Stomach (tissue), 9 donors: ENCODE measurements around the gene FCGR2B. TPM values are rescaled to one million over a fixed set of nuclear protein-coding genes. Genes with fewer than 3 reads are reported as not detected.
"Not testable (repeated sequence)": the region's sequence is repeated elsewhere in the genome, so short reads cannot be mapped to it uniquely, and the experiment has no call there.

Experiments used
- DNase-seq, 2 donors: peaks; one replicate each; pipeline versions ENCODE4 v3.0.0 to v3.0.0-alpha.2; 2013 to 2019
- H3K27ac ChIP-seq, 5 donors: fragments of 200-600 bp in 4 of 5; sonication (generic) in 4 of 5; one replicate each; pipeline ENCODE4 v1.5.1; 2013 to 2019; ENCODE audit warnings: mild to moderate bottlenecking in 1 of 5, moderate library complexity in 1 of 5
- H3K27me3 ChIP-seq, 3 donors: fragments of 200-600 bp; sonication (generic); one replicate each; pipeline ENCODE4 v1.5.1; 2017 to 2019; ENCODE audit warnings: mixed run types in 1 of 3
- H3K36me3 ChIP-seq, 4 donors: fragments of 200-600 bp; sonication (generic); 1 replicate in 3 of 4; 2 replicates in 1 of 4; pipeline ENCODE4 v1.5.1; 2016 to 2019
- H3K4me1 ChIP-seq, 4 donors: fragments of 200-600 bp; sonication (generic); one replicate each; pipeline ENCODE4 v1.5.1; 2016 to 2019
- H3K4me3 ChIP-seq, 4 donors: fragments of 200-600 bp; sonication (generic) in 3 of 4; one replicate each; pipeline ENCODE4 v1.5.1; 2016 to 2019; ENCODE audit warnings: mild to moderate bottlenecking in 1 of 4
- H3K9me3 ChIP-seq, 4 donors: fragments of 200-600 bp; sonication (generic); one replicate each; pipeline ENCODE4 v1.5.1; 2016 to 2019
- CTCF ChIP-seq, 7 experiments: fragments of 450-650 bp in 4 of 7; fragments of 200-600 bp in 3 of 7; sonication (generic) in 3 of 7; IDR thresholded peaks; one replicate each; pipeline ENCODE4 v1.5.1; 2016 to 2019; ENCODE audit warnings: antibody characterized with exemption in 7 of 7, control low read depth in 2 of 7, mild to moderate bottlenecking in 1 of 7
- WGBS, 5 donors: extraction: QIAGEN DNeasy Blood & Tissue Kit in 3 of 5; methylation state at CpG; one replicate each; pipeline versions ENCODE4 v1.1.5 to v1.1.7; 2013 to 2018; 5-methylcytosine and 5-hydroxymethylcytosine counted together
- intact Hi-C: fragments of 100-400 bp; cut with DNase I; formaldehyde crosslinking; loops from one replicate; pipeline ENCODE4 v1.15.1; 2023; ENCODE audit warnings: low total_unique reads
- polyA plus RNA-seq, 3 donors: library from polyadenylated mRNA; stranded (reverse); fragments of 200-250 nt; gene quantifications; one replicate each; pipeline ENCODE4 v1.2.3, GENCODE V29; 2013
- total RNA-seq, 5 donors: library from RNA; depleted of rRNA; stranded (reverse); fragments of >200 nt; gene quantifications; one replicate each; pipeline versions ENCODE4 v1.1.0 to v1.2.3, GENCODE V29; 2014 to 2016
- donor health status: healthy with polysubstance abuse.
- donor health status: Bipolar disorder and iron deficiency.
- donor health status: healthy.

The FCGR2B gene
- total and polyA plus RNA-seq, 8 donors: 0.58 to 16.9 (median 2.1) TPM

DNA sequence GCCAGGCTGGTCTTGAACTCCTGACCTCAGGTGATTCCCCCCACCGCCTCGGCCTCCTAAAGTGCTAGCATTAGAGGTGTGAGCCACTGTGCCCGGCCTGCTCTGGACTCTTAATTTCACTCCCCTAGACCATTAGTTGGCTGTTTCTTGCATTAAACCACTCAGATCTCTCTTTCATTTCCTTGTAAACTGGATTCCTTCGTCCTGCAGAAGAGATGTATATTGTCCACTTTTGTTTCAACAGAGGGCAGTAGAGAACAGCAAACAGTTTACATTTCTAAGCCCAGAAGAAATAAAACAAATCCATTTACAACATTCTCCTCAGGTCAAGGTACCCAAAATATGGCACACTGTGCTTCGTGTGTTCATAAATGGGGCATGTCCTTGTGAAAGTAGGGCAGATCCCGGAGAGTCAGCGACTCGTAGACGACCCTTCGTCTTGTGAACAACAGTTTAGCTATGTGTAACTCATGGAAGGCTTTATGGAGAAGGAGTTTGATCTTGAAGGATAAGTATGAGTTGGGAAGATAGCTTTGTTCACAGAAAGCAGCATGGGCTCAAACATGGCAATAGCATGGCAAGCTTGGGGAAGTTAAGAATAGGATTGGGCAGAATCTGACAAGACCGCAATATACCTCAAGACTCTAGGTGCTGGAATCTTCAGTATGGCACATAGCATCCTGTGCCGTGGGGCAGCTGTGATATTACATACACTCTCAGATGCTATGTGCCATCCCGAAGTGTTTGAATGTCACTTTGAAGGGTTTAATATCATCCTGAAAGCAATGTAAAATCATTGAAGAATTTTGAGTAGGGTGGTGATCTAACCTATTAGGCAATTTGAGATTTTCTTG, 15.2 kb upstream of the FCGR2B start:
- intact Hi-C loops: loop anchor here (10.0 kb wide), 1 partner anchor 97 kb away; the partner anchor contains the start of gene DUSP12
- not testable (repeated sequence) for H3K4me3 ChIP-seq, H3K27me3 ChIP-seq, H3K27ac ChIP-seq, H3K9me3 ChIP-seq, H3K36me3 ChIP-seq, H3K4me1 ChIP-seq
- peak in 1 of 2 donors; percentile 61 for DNase-seq
- WGBS, 5 donors: 48 to 60% (median 53%) methylated on average over 8 to 11 of the region's 13 CpGs
- TF ChIP-seq CTCF (IDR thresholded peaks at IDR 0.05): peak in 2 of 7 experiments; percentile 35 to 40

GRCh38 chr1:161653541-161653940, 9.4 kb upstream of the FCGR2B start:
- intact Hi-C loops, DNase-seq, H3K4me1 ChIP-seq, H3K27ac ChIP-seq, H3K36me3 ChIP-seq, H3K27me3 ChIP-seq, H3K4me3 ChIP-seq, H3K9me3 ChIP-seq: not testable (repeated sequence)
- 38 to 78% (median 61%) methylated on average over 2 of the region's 7 CpGs for WGBS, 5 donors

GRCh38 chr1:161653971-161654370, 9.0 kb upstream of the FCGR2B start:
- intact Hi-C loops, H3K27ac ChIP-seq, H3K4me1 ChIP-seq, H3K9me3 ChIP-seq, H3K36me3 ChIP-seq, H3K27me3 ChIP-seq, DNase-seq, H3K4me3 ChIP-seq: not testable (repeated sequence)
- 55 to 73% (median 66%) methylated on average over 2 to 6 of the region's 6 CpGs for WGBS, 5 donors

DNA sequence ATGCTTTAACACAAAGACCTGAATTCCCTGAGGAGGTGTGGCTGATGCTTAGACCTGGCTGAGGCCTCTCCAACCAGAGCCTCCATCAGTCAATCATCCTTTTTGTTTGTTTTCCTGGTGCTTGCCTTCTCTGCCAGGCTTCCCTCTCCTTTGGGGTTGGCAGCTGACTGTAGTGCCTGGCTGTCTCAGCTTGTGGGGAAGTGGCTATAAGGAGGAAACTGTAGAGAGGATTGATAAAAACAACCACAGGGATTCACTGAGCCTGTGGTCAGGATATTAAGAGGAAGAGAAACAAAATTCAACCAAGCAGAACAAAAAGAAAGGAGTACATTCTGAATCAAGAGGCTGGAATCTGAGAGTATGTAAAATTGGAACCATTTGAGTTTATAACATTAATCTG, 4.4 kb upstream of the FCGR2B start:
- H3K36me3 ChIP-seq, H3K27me3 ChIP-seq, H3K9me3 ChIP-seq, H3K4me3 ChIP-seq, H3K27ac ChIP-seq, DNase-seq, intact Hi-C loops, H3K4me1 ChIP-seq: not testable (repeated sequence)

DNA sequence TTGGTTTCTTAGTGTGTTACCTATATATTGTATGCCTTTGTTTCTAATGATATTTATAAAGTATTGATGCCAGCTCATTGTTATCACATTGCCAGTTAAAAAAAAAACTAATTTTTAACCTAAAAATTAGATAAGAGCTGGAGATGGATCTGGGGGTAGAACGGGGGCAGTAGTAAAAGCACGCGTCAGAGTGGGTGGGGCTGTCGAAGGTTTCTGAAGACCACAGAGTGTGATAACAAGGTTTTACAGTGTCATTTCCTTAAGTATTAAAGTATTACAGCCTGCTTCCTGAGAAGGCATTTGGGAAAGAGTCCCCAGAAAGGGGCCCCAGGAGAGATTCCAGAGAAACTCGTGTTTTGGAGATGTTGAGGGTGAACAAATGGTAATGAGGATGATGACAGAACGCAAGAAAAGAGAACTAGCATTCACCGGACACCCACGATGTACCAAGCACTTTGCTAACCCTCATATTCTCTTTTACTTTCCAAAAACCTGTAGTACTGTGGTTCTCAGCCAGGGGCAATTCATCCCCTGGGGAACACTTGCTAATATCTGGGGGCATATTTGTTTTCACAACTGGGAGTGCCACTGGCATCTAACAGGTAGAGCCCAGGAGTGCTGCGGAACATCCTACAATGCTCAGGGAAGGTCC, 1.2 kb upstream of the FCGR2B start:
- H3K9me3 ChIP-seq, intact Hi-C loops, H3K27ac ChIP-seq, H3K27me3 ChIP-seq, H3K36me3 ChIP-seq, H3K4me1 ChIP-seq, DNase-seq, H3K4me3 ChIP-seq: not testable (repeated sequence)
- whole genome bisulfite sequencing, 5 donors: 75 to 83% (median 79%) methylated on average over 3 of the region's 9 CpGs; no CpG with 5 or more reads in 2 of the 5 donors

DNA sequence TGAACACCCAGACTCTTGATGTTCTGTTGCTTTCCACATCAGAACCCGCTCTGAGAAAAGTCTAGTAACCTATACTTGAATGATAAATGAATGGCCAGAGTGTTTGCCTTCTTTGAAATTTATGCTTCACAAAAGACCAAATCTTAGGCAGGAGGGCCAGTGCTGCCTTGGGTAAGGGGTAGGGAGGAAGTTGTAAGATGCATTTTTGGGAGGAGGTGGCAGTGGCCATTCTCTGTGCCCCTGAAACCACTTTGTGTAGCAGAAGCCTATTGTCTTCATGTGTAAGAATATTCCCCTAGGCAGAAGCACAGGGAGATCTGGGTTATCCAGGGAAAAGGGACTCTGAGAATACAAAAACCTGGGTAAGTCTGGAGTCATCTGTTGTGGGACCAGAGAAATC, 626 bp downstream of the FCGR2B start:
- H3K36me3 ChIP-seq, H3K4me1 ChIP-seq, H3K27ac ChIP-seq, intact Hi-C loops, H3K4me3 ChIP-seq, DNase-seq, H3K9me3 ChIP-seq, H3K27me3 ChIP-seq: not testable (repeated sequence)
- no CpG with 5 or more reads among the region's 1 CpG for WGBS, 5 donors

DNA sequence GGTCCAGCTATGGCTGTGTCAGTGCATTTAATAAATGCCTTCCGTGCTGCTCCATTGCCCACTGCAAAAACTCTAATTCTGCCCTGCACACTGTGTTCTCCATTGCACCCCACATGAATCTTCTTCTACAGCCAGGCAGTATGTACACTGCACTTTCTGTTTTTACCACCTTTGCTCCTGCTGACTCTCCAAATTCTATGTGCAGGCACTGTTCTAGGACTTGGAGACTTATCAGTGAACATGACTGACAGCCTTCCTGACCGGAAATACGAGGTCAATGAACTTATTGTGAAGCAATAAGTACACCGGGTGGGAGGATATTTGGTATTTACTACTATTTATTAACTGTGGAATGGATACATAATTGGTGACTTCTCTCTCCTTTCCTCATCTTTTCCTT, 1.7 kb downstream of the FCGR2B start:
- intact Hi-C loops, H3K27me3 ChIP-seq, DNase-seq, H3K36me3 ChIP-seq, H3K4me3 ChIP-seq, H3K4me1 ChIP-seq, H3K9me3 ChIP-seq, H3K27ac ChIP-seq: not testable (repeated sequence)
- no CpG with 5 or more reads among the region's 4 CpGs for WGBS, 5 donors

DNA sequence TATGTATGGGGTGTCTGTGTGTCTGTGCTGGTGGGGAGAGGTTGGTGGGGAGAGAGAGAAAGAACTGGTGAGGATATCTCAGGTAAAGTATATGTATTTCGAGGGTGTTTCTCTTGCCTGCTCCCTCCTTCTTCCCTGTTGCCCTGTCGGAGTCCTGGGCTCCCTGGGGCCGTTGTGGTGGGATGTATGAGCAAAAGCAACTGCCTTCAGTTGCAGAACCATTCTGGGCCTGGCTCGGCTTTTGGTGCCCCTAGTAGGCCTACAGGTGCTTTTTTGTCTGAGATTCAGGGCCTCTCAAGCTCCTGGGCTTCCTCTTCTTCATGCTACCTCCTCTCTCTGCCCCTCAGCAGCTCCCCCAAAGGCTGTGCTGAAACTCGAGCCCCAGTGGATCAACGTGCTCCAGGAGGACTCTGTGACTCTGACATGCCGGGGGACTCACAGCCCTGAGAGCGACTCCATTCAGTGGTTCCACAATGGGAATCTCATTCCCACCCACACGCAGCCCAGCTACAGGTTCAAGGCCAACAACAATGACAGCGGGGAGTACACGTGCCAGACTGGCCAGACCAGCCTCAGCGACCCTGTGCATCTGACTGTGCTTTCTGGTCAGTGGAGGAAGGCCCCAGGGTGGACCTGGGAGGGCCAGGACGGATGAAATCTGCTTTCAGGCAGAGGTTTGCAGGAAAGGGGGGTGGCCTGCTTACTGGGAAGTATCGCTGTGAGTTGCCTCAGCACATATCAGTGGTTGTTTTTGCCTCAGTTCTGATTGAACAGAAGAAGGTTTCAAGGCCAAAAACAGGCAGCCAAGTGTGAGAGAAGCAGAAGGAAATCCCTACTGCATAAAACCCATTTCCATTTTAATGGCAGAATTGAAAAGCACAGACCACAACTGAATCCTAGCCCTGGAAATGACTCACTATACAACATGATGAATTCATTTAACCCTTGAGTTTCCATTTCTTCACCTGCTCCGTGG, 8.4 kb downstream of the FCGR2B start:
- H3K4me3 ChIP-seq, H3K27ac ChIP-seq, DNase-seq, H3K9me3 ChIP-seq, H3K36me3 ChIP-seq, H3K4me1 ChIP-seq, intact Hi-C loops, H3K27me3 ChIP-seq: not testable (repeated sequence)
- WGBS, 5 donors: 53 to 65% (median 59%) methylated on average over 9 to 12 of the region's 15 CpGs

DNA sequence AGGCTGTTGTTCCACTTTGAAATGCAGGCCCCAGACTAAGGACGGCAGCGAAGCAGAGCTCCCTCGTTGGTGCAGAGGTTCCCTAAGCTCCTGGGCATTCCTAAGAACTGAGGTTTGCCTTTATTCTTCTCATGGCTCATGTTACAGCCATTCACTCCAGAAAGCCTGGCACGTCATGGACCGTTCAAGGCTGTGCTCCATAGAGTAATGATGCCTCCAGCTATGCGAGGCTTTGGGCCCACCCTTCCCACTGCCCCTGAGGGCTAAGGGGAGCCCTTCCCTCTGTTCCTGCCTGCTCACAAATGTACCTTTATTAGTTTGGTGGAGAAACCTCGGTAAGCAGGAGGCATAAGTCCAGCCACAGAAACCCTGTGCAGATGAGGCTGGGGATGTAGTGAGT, 10.5 kb downstream of the FCGR2B start:
- H3K4me1 ChIP-seq, H3K9me3 ChIP-seq, H3K27me3 ChIP-seq, intact Hi-C loops, H3K36me3 ChIP-seq, DNase-seq, H3K4me3 ChIP-seq, H3K27ac ChIP-seq: not testable (repeated sequence)
- WGBS, 5 donors: 81 to 87% (median 82%) methylated on average over 4 to 7 of the region's 7 CpGs; no CpG with 5 or more reads in 1 of the 5 donors

GRCh38 chr1:161674447-161674846, 11.5 kb downstream of the FCGR2B start:
- H3K27me3 ChIP-seq, H3K4me1 ChIP-seq, H3K27ac ChIP-seq, H3K36me3 ChIP-seq, DNase-seq, H3K9me3 ChIP-seq, H3K4me3 ChIP-seq, intact Hi-C loops: not testable (repeated sequence)
- WGBS, 5 donors: 42 to 70% (median 58%) methylated on average over 2 to 3 of the region's 3 CpGs
